ENCODE data around the gene SAMSN1. TPM values are rescaled to one million over a fixed set of nuclear protein-coding genes. Genes with fewer than 3 reads are reported as not detected.

The SAMSN1 gene
- total and polyA plus RNA-seq, 2 of the 8 experiments (the other 6 are each of a cell fraction or from before 2014, with no cell fraction given), result 0.50 to 3.0 TPM

DNA sequence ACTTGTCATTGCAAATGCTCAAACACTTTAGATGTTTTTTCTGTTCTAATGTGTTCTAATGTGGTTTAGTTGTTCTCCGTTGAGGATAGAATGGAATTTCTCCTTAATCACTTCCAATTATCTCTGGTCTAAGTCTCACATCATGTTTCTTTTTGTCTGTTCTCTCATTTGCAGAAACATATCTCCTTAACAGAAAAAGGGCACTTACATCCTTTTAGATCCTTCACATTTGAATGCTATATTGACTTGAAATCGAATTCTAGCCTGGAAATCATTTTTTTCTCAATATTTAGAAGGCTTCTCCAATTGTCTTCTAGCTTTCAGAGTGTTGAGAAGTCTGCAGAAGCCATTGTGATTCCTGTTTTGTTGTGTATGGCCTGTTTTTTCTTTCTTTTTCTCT is 7.3 kb upstream of the SAMSN1 start (continued):
- TF ChIP-seq SP4 (IDR thresholded peaks at IDR 0.05; ENCODE audit: low read length), result no peak
- TF ChIP-seq HDAC6 (IDR thresholded peaks at IDR 0.05; ENCODE audit: low read depth, low read length), result no peak
- TF ChIP-seq CHD2 (IDR thresholded peaks at IDR 0.05; ENCODE audit: low read length), result no peak

Measured in H1 (cell line).